HEK293 (cell line): ENCODE results near the gene TBC1D19.
A peak's percentile ranks its signal among the peaks of the same experiment; 100 is the strongest.

Experiments
- CTCF ChIA-PET: fragments of 350-600 bp; formaldehyde crosslinking; extraction: SDS; loops from one replicate; lab custom pipeline; 2021; ENCODE audit warnings: antibody characterized with exemption; lab: Yijun Ruan, JAX
- POLR2A ChIA-PET: fragments of 300-600 bp; formaldehyde crosslinking; extraction: SDS; loops from one replicate; lab custom pipeline; 2020; ENCODE audit warnings: antibody characterized with exemption, inconsistent platforms; lab: Yijun Ruan, JAX
- H3K27ac ChIP-seq: fragments of 200-500 bp; sonication (Bioruptor generic); 2 replicates; pipeline ENCODE4 v1.5.1; 2014; ENCODE audit warnings: low read depth, low read length, control low read depth, inconsistent platforms; ENCODE audit errors: extremely low read depth
- H3K36me3 ChIP-seq, 2 experiments: fragments of 200-500 bp in 1 of 2; sonication (Bioruptor generic) in 1 of 2; 1 replicate in 1 of 2; 2 replicates in 1 of 2; pipeline ENCODE4 v1.5.1; 2014 to 2017; ENCODE audit warnings: inconsistent platforms in 2 of 2, low read length in 2 of 2; ENCODE audit not compliant: control insufficient read depth in 2 of 2, insufficient read depth in 1 of 2
- H3K4me1 ChIP-seq: fragments of 200-500 bp; sonication (Bioruptor generic); 2 replicates; pipeline ENCODE4 v1.5.1; 2014; ENCODE audit warnings: mild to moderate bottlenecking, low read length, inconsistent platforms; ENCODE audit not compliant: control insufficient read depth, insufficient read depth
- H3K4me3 ChIP-seq: 2 replicates; pipeline ENCODE4 v1.5.1; 2011; ENCODE audit warnings: low read depth, mild to moderate bottlenecking, control low read depth, low read length, moderate library complexity
- H3K9me3 ChIP-seq: fragments of 200-500 bp; sonication (Bioruptor generic); 2 replicates; pipeline ENCODE4 v1.5.1; 2014; ENCODE audit warnings: low read depth, low read length, inconsistent platforms; ENCODE audit not compliant: control insufficient read depth, insufficient read depth
- ATF2 ChIP-seq: fragments of 450-650 bp; formaldehyde crosslinking; IDR thresholded peaks from 2 replicates; pipeline ENCODE4 v1.5.1; 2016; ENCODE audit warnings: missing biosample characterization, missing genetic modification characterization, low read depth
- CTCF ChIP-seq: fragments of 450-650 bp; formaldehyde crosslinking; IDR thresholded peaks from 2 replicates; pipeline ENCODE4 v1.5.1; 2016; ENCODE audit warnings: missing biosample characterization, missing genetic modification characterization
- GLIS1 ChIP-seq: fragments of 450-650 bp; formaldehyde crosslinking; IDR thresholded peaks from 2 replicates; pipeline ENCODE4 v1.5.1; 2016; ENCODE audit warnings: missing biosample characterization, missing genetic modification characterization
- KLF8 ChIP-seq: fragments of 450-650 bp; formaldehyde crosslinking; IDR thresholded peaks from 2 replicates; pipeline ENCODE4 v1.5.1; 2016; ENCODE audit warnings: missing biosample characterization, missing genetic modification characterization
- KLF9 ChIP-seq: fragments of 450-650 bp; formaldehyde crosslinking; IDR thresholded peaks from 2 replicates; pipeline ENCODE4 v1.5.1; 2016; ENCODE audit warnings: missing biosample characterization, missing genetic modification characterization, low read depth
- MEIS1 ChIP-seq: sonication (generic); formaldehyde crosslinking; IDR thresholded peaks from 2 replicates; pipeline ENCODE4 v1.8.1; 2022; ENCODE audit warnings: missing genetic modification reagents, mild to moderate bottlenecking, borderline replicate concordance
- OVOL3 ChIP-seq: fragments of 450-650 bp; formaldehyde crosslinking; IDR thresholded peaks from 2 replicates; pipeline ENCODE4 v1.5.1; 2016; ENCODE audit warnings: missing biosample characterization, missing genetic modification characterization
- PBX3 ChIP-seq: sonication (generic); formaldehyde crosslinking; IDR thresholded peaks from 2 replicates; pipeline ENCODE4 v1.8.1; 2022; ENCODE audit warnings: mild to moderate bottlenecking, moderate library complexity, missing genetic modification reagents
- SCRT1 ChIP-seq: fragments of 450-650 bp; formaldehyde crosslinking; IDR thresholded peaks from 2 replicates; pipeline ENCODE4 v1.5.1; 2016; ENCODE audit warnings: missing biosample characterization, missing genetic modification characterization, borderline replicate concordance
- YY1 ChIP-seq: fragments of 450-650 bp; formaldehyde crosslinking; IDR thresholded peaks from 2 replicates; pipeline ENCODE4 v1.5.1; 2018; ENCODE audit warnings: missing biosample characterization, missing genetic modification characterization
- ZBTB44 ChIP-seq: fragments of 450-650 bp; IDR thresholded peaks from 2 replicates; pipeline ENCODE4 v1.5.1; 2018; ENCODE audit warnings: missing biosample characterization, mild to moderate bottlenecking, missing genetic modification characterization
- ZEB2 ChIP-seq: fragments of 450-650 bp; formaldehyde crosslinking; IDR thresholded peaks from 2 replicates; pipeline ENCODE4 v1.5.1; 2016; ENCODE audit warnings: missing biosample characterization, missing genetic modification characterization
- ZFP3 ChIP-seq: fragments of 450-650 bp; formaldehyde crosslinking; IDR thresholded peaks from 2 replicates; pipeline ENCODE4 v1.5.1; 2016; ENCODE audit warnings: low read depth, missing biosample characterization, missing genetic modification characterization
- ZFP37 ChIP-seq: fragments of 450-650 bp; formaldehyde crosslinking; IDR thresholded peaks from 2 replicates; pipeline ENCODE4 v1.5.1; 2016; ENCODE audit warnings: missing biosample characterization, missing genetic modification characterization
- ZNF146 ChIP-seq: fragments of 450-650 bp; formaldehyde crosslinking; IDR thresholded peaks from 2 replicates; pipeline ENCODE4 v1.5.1; 2016; ENCODE audit warnings: missing biosample characterization, missing genetic modification characterization
- ZNF155 ChIP-seq: fragments of 450-650 bp; formaldehyde crosslinking; IDR thresholded peaks from 2 replicates; pipeline ENCODE4 v1.5.1; 2016; ENCODE audit warnings: missing biosample characterization, missing genetic modification characterization
- ZNF184 ChIP-seq: fragments of 450-650 bp; IDR thresholded peaks from 2 replicates; pipeline ENCODE4 v1.5.1; 2018; ENCODE audit warnings: missing biosample characterization, mild to moderate bottlenecking, missing genetic modification characterization
- ZNF202 ChIP-seq: fragments of 450-650 bp; formaldehyde crosslinking; IDR thresholded peaks from 2 replicates; pipeline ENCODE4 v1.5.1; 2016; ENCODE audit warnings: missing biosample characterization, missing genetic modification characterization, borderline replicate concordance
- ZNF266 ChIP-seq: fragments of 450-650 bp; formaldehyde crosslinking; IDR thresholded peaks from 2 replicates; pipeline ENCODE4 v1.5.1; 2016; ENCODE audit warnings: missing biosample characterization, missing genetic modification characterization, low read depth
- ZNF626 ChIP-seq: fragments of 450-650 bp; sonication (Bioruptor Pico); formaldehyde crosslinking; IDR thresholded peaks from 2 replicates; pipeline ENCODE4 v1.5.1; 2018; ENCODE audit warnings: missing biosample characterization, missing genetic modification characterization, inconsistent platforms
- ZNF777 ChIP-seq: fragments of 450-650 bp; formaldehyde crosslinking; IDR thresholded peaks from 2 replicates; pipeline ENCODE4 v1.5.1; 2017; ENCODE audit warnings: missing biosample characterization, missing genetic modification characterization, borderline replicate concordance

TBC1D19 gene

GRCh38 chr4:26753617-26754016 is 169.7 kb downstream of the TBC1D19 start (continued):
- no peak for TF ChIP-seq GLIS1 (tag by site-specific recombination)
- no peak for TF ChIP-seq KLF9 (tag by site-specific recombination)

- CTCF ChIA-PET = no interaction called here
- Histone ChIP-seq H3K9me3 (no peaks in the 10 kb centered on the region), H3K4me1 (peaks cover 4% of the 10 kb centered on the region; the same call in 1 of the 2 replicates), H3K4me3 (no peak overlapping the region), H3K27ac (no peak overlapping the region)
- POLR2A ChIA-PET = no interaction called here
- TF ChIP-seq MEIS1 = no peak
- no peak for TF ChIP-seq YY1 (tag by site-specific recombination)
- TF ChIP-seq ZFP3 (tag by site-specific recombination) = no peak
- no peak for TF ChIP-seq GLIS1 (tag by site-specific recombination)
- no peak for TF ChIP-seq ZNF266 (tag by site-specific recombination)
- TF ChIP-seq KLF9 (tag by site-specific recombination) = no peak
- no peak for TF ChIP-seq ZNF184 (tag by site-specific recombination)
- no peak for TF ChIP-seq ZBTB44 (tag by site-specific recombination)
- TF ChIP-seq SCRT1 = no peak
- no peak for TF ChIP-seq ZNF626
- no peak for TF ChIP-seq ZNF146 (tag by site-specific recombination)
- TF ChIP-seq ZNF202 (tag by site-specific recombination) = no peak
- no peak for TF ChIP-seq ZEB2 (tag by site-specific recombination)
- TF ChIP-seq CTCF (tag by site-specific recombination) = no peak
- TF ChIP-seq PBX3 (CRISPR knock-in tag) = no peak
- TF ChIP-seq OVOL3 = no peak
- TF ChIP-seq ZFP37 (tag by site-specific recombination) = no peak
- TF ChIP-seq ZNF155 (tag by site-specific recombination) = no peak
- no peak for TF ChIP-seq KLF8 (tag by site-specific recombination)
- no peak for TF ChIP-seq ZNF777 (tag by site-specific recombination)
- TF ChIP-seq, all 188 proteins: peak for 0
- no peaks in the 10 kb centered on the region for H3K36me3 ChIP-seq
Measured at GRCh38 chr4:26757751-26758150, 173.9 kb downstream of the TBC1D19 start.

- Histone ChIP-seq H3K4me3 (no peak overlapping the region), H3K9me3 (no peaks in the 10 kb centered on the region), H3K27ac (no peak overlapping the region), H3K36me3 (no peaks in the 10 kb centered on the region), H3K4me1 (0 out of 2 replicates have a peak, but pooled peaks cover 2% of the 10 kb centered on the region)
- ChIA-PET CTCF (no interaction called here), POLR2A (no interaction called here)
- TF ChIP-seq ZFP3 (tag by site-specific recombination) = 0 out of 2 replicates have a peak, but pooled peaks have one; percentile 20
- 0 out of 2 replicates have a peak, but pooled peaks have one; percentile 19 for TF ChIP-seq ATF2 (tag by site-specific recombination)
- no peak for TF ChIP-seq OVOL3
Measured at GRCh38 chr4:26758899-26759298, 175.0 kb downstream of the TBC1D19 start.
